Spleen (tissue), 7 donors: ENCODE data around the gene FMO4.

Experiments used
- CTCF ChIP-seq, 11 experiments: fragments of 200-600 bp in 7 of 11; fragments of 450-650 bp in 4 of 11; sonication (generic) in 4 of 11; IDR thresholded peaks in 8 of 11; conservative IDR thresholded peaks in 3 of 11; 1 replicate in 7 of 11; 2 replicates in 4 of 11; pipeline versions ENCODE4 v1.4.0 to v1.8.0; 2016 to 2021; ENCODE audit warnings: antibody characterized with exemption in 11 of 11, inconsistent platforms in 4 of 11, mild to moderate bottlenecking in 1 of 11
- POLR2A ChIP-seq, 3 donors: fragments of 450-650 bp; IDR thresholded peaks; one replicate each; pipeline ENCODE4 v1.5.1; 2017; ENCODE audit warnings: antibody characterized with exemption in 3 of 3, mild to moderate bottlenecking in 1 of 3
- POLR2AphosphoS5 ChIP-seq, 3 donors: sonication (generic); formaldehyde crosslinking; IDR thresholded peaks; one replicate each; pipeline ENCODE4 v1.5.1; 2017; ENCODE audit warnings: antibody characterized with exemption in 3 of 3
- donor health status: DM: no; HTN: no; CAD: no; lungs with moderate emphysema.
- donor health status: DM: no; HTN: no; CAD: no.
- donor health status: DM: no; HTN: no; CAD: no.

GRCh38 chr1:171355727-171356126 is 41.7 kb downstream of the FMO4 start:
- TF ChIP-seq CTCF (IDR thresholded peaks at IDR 0.05 in 8 of 11, conservative IDR thresholded peaks at IDR 0.05 in 3 of 11) = no peak
- no peak for TF ChIP-seq POLR2A (IDR thresholded peaks at IDR 0.05)
- TF ChIP-seq POLR2AphosphoS5 (IDR thresholded peaks at IDR 0.05) = no peak
